Measurements from ENCODE around the gene NKX2-2.

NKX2-2 gene

GRCh38 chr20:21513881-21514540, at the start of gene NKX2-2:
Gene NKX2-2, minus strand, starts transcription at chr20:21514064. Its CDS starts 395 bp downstream, at chr20:21513669.
- no peak for DNase-seq (ENCODE audit: low read depth)

DNA sequence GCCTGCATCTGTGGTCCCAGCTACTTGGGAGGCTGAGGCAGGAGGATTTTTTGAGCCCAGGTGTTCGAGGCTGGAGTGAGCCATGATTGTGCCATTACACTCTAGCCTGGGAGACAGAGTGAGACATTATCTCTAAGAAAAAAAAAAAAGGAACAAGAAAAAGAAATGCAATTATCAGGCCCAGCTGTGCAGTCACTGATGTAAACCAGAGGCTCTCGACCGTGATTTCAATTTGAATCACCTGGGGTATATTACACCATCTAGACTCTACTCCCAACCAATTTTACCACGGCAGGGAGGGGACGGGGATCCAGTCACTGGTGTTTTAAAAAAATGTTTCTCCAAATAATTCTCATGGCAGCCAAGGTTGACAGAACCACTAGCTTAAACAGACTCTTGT, 48.8 kb upstream of the NKX2-2 start:
- no peak for DNase-seq (ENCODE audit: low read depth)

DNA sequence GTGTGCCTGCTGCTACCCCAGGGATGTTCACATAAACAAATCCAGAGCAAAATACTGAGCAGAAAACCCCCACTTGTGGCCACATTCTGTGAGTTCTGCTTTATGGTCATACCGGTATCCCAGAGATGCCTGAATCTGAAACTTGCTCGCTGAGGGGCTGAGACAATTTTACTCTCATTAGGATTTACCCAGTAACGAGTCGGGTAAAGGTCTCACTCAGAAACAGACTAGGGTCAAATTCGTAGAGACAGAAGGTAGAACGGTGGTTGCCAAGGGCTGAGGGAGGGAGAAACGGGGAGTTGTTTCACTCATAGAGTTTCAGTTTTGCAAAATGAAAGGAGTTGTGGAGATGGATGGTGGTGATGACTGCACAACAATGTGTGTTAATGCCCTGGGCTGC, 45.4 kb upstream of the NKX2-2 start:
- no peak for DNase-seq (ENCODE audit: low read depth)

DNA sequence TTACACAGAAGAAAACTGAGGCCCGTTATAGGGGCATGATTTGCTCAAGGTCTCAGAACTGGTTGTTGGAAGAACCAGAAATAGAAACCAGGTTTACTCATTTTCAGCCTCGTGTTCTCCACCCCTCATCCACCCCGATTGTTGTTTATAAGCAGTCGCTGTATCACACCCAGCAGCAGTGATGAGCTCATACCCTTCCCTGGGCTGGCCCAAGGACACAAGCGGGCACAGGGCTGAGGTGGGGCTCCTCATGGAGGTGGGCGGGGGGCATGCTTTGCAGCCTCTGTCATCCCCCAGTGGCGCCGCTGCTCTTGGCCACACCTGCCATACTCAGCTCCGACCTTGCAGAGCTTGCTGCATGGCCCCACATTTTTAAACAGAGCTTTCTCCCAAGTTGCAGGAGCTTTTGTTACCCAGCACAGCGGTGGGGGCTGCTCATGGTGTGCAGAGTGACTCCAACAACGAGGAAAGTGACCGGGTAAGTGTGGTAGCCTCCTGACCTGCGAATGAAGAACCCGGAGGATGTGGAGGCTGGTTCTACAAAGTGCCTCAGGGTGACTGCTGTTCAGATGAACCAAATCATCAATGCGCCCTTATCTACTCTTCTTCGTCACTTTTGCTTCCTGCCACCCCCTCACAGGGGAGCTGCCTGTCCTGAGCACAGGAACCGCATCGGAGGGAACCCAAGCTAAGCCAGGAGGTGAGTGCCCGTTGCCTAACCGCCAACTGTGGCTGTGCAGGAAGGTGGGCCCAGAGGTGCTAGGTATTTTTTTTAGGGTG, 43.6 kb upstream of the NKX2-2 start:
- DNase-seq (ENCODE audit: low read depth), result no peak

DNA sequence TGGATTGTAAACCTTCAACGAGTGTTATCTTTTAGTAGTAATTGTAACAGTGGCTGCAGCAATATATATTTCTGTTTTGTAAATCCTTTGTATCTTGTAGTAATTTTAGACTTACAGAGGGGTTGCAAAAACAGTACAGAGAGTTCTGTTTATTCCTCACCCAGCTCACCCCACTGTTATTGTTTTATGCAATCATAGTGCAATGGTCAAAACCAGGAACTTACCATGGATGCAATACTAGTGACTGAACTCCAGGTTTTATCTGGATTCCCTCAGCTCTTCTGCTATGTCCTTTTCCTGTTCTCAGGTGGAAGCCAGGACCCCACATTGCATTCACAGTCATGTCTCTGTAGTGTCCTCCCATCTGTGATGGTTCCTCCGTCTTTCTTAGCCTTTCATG, 42.5 kb upstream of the NKX2-2 start:
- no peak for DNase-seq (ENCODE audit: low read depth)

- no peak for DNase-seq (ENCODE audit: low read depth)
These were observed 41.7 kb upstream of the NKX2-2 start for GRCh38 chr20:21555470-21556120.

DNA sequence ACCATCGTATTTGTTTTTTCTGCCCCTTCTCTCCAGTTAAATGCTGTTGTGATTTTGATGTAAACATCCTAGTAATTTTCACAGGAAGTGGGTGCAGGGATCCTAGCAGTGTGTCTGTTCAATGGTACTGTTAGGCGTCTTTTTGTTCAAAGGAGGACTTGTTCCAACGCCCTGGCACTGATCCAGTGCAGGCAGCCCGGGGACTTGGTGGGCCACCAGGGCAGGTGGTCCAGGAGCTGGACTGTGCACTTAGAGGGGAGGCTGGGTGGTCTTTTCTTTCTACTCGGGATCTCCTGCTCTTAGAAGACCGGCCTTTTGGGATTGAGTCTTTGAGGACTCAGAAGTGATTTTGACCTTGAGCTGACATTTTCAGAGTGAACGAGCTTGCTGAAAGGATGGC, 41.1 kb upstream of the NKX2-2 start:
- DNase-seq (ENCODE audit: low read depth), result no peak

GRCh38 chr20:21554376-21554890, 40.6 kb upstream of the NKX2-2 start:
- DNase-seq (ENCODE audit: low read depth), result no peak

- DNase-seq (ENCODE audit: low read depth), result no peak
These were observed 36.7 kb upstream of the NKX2-2 start for GRCh38 chr20:21550587-21550986.

DNA sequence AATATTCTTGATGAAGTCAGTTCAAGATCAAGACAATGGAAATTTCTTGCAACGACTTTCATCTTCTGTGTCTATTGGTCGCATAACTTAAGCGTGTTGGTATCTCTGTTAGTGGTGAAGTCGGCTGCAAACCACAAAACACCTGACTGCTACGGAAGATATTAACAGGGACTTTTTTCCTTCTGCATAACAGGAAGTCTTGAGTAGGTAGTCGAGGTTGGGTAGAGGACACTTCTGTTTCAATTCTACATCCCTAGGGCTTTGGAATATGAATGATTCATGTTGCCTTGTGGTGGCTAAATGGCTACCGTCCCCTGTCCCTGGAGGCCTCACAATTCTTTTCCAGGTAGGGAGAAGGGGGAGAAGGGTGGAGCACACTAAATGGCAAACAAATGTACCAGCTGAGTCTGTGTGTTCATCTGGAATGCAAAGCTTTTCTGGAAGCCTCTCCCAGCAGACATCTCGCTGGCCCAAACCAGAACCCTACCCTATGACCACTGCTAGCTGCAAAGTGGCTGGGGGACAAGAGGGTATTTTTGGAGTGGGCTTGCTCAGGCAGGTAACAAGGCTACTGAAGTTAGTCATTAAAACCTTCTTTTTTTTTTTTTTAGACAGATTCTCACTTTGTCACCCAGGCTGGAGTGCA, 34.6 kb upstream of the NKX2-2 start:
- no peak for DNase-seq (ENCODE audit: low read depth)

DNA sequence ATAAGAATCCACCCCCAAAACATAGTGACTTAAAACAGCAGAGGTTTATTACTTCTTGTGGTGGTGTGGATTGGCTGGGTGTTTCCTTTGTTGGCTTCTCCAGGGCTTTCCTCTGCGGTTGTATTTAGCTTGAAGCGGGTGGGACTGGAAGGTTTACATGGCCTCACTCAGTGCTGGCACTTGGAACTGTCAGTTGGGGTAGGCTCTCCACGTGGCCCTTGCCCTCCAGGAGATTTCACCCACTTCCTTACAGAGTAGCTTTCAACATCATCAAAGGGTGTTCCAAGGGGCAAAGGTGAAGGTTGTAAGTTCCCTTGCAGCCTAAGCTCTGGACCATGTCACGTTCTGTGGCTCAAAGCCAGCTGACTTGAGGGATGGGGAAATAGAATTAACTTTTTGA, 32.5 kb upstream of the NKX2-2 start:
- DNase-seq (ENCODE audit: low read depth), result no peak

DNA sequence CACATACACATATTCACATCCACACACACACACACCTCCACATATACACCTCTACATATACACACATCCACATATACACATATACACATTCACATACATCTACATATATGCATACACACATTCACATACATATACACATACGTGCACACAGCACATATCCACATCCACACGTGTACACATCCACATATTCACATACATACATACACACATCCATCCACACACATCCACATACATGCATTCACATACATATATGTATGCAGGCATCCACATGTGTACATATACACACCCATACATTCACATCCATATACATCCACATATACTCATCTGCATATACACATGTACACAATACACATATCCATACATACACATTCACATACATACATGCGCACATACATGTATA, 25.6 kb upstream of the NKX2-2 start:
- DNase-seq (ENCODE audit: low read depth), result no peak

DNA sequence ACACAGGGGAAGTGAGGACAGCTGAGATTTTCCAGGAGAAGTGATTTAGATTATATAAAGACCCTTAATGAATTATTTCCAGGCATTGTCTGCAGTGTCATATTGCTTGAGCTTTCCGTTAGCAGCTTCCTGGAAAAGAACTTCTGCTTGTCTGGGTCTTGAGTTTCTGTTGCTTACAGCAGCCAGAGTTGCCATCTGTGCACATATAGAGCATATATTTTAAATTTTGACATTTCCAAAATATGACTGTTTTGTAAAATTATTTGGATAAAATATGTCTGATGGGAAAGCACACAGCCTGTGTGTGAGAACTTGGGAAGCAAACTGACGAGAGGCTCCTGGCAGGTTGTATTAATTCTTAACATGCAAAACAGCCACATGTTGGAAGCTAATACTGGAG, 21.0 kb upstream of the NKX2-2 start:
- DNase-seq (ENCODE audit: low read depth), result no peak

DNA sequence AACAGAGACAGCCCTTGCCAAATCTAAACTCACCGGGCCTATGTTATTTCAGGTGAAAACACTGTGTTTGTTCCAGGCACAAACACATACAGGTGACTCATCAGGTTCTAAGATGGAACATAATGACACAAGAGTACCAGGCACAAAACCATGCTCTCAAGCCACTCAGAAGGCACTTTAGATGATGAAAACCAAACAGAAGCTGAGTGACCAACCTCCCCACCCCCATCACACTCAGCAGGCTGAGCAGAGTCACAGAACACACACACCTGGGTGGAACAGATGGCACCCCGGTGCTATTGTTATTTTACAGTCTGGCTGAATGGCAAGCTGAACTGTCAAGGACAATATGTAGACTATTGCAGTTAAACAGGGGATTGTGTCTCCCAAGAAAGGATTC, 20.6 kb upstream of the NKX2-2 start:
- no peak for DNase-seq (ENCODE audit: low read depth)

DNA sequence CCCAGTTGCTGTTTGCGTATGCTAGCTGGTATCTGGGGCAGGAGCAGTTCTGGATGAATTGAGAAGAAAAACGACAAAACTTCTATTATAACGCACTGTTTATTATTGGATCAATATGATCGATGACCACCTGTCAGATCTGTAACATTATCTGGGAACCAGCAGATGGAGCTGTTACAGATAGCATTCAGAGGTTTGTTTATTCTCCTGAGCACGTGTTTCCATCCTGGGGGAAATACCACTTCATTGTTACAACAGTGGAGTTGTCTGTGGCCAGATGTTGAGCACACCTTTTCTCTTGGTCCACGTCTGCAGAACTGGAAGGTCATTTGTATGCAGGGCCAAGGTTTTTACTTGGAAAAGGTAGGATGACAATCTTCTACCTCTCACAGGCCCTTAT, 16.0 kb upstream of the NKX2-2 start:
- no peak for DNase-seq (ENCODE audit: low read depth)

GRCh38 chr20:21528870-21529269, 15.0 kb upstream of the NKX2-2 start:
- DNase-seq (ENCODE audit: low read depth), result no peak

DNA sequence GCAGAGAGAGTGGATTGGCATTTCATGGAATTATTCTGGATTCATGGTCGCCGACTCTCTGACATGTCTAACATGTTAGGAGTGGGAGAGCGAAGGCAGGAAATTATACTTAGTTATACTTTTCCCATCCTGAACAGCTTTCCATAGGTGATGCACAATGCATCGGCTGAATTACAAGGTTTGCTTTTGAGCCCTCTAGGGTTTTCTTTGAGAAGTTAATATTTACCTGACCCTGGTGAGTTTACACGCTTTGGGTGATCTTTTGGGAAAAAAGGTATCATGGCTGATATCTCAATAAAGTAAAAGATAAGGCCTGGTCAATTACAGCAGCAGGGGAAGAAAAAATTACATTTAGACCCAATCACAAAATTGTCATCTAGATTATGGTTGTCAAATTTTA, 14.0 kb upstream of the NKX2-2 start:
- no peak for DNase-seq (ENCODE audit: low read depth)

- DNase-seq (ENCODE audit: low read depth), result no peak
These were observed 12.9 kb upstream of the NKX2-2 start for GRCh38 chr20:21526776-21527175.

DNA sequence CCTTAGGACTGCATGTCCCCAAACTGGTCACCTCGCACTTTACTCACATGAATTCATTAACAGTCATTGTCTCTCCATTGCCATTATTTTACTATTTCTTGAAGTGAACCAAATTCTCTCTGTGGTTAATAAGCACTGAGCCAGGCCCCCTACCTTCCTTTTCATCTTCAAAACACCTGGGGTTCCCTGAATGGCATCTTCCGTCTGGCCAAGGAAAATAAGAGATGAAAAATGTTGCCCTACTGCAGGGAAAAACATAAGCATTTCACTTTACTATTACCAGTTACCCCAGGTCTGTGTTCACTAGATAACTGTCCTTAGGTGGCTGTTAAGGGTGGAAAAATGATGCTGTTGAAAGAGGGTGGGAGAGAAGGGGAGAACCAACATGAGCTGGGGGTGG, 10.0 kb upstream of the NKX2-2 start:
- DNase-seq (ENCODE audit: low read depth), result no peak

- DNase-seq (ENCODE audit: low read depth), result no peak
These were observed 9.5 kb upstream of the NKX2-2 start for GRCh38 chr20:21523281-21523868.

GRCh38 chr20:21522481-21523280, 8.8 kb upstream of the NKX2-2 start:
- DNase-seq (ENCODE audit: low read depth), result no peak

All from stimulated activated CD8-positive, alpha-beta memory T cell treated with anti-CD3 and anti-CD28 coated beads, Interleukin-15, amount 100 ng/mL, for 24 hours (primary cell).